Endometrium (tissue), 2 donors: ENCODE measurements around the gene SEC61B.

Experiments used
- FAIRE-seq: peaks from 2 replicates; lab custom pipeline; 2012; peaks lifted over from hg19 to GRCh38; lab: Jason Lieb, UNC
- donor health status: control.
- donor health status: control.

SEC61B gene

GRCh38 chr9:99274016-99274415, 51.9 kb downstream of the SEC61B start:
- no peak for FAIRE-seq

- no peak for FAIRE-seq
These were observed 52.4 kb downstream of the SEC61B start for GRCh38 chr9:99274495-99274894.
